T-cell (primary cell): ENCODE results near the gene FCAMR. TPM values are rescaled to one million over a fixed set of nuclear protein-coding genes. Genes with fewer than 3 reads are reported as not detected.

ENCODE experiments used
- ATAC-seq, 4 experiments: fragments of 200-7000 bp in 3 of 4; fragments of 150-1000 bp in 1 of 4; cut with Tn5 transposase; replicated peaks in 1 of 4; 1 replicate in 3 of 4; 2 replicates in 1 of 4; pipeline ENCODE4 v1.10.0; 2021; ENCODE audit warnings: moderate library complexity in 3 of 4, mild to moderate bottlenecking in 2 of 4, moderate number of reproducible peaks in 1 of 4
- CTCF ChIA-PET, 2 donors: fragments of 300-600 bp; sonication (Branson Sonifier 250); formaldehyde crosslinking; loops; one replicate each; lab custom pipeline; 2022; ENCODE audit warnings: antibody characterized with exemption in 2 of 2; lab: Charles Lee
- POLR2A ChIA-PET, 2 donors: fragments of 300-600 bp; sonication (Branson Sonifier 250); formaldehyde crosslinking; loops; one replicate each; lab custom pipeline; 2022; ENCODE audit warnings: antibody characterized with exemption in 2 of 2; lab: Charles Lee
- DNase-seq, 35 experiments: peaks; one replicate each; pipeline versions ENCODE4 v3.0.0 to v3.0.0-alpha.2; 2013 to 2023
- H3K27ac ChIP-seq: one replicate; pipeline ENCODE4 v1.5.1; 2013; ENCODE audit warnings: low read length
- H3K27me3 ChIP-seq, 2 experiments: replicated peaks in 1 of 2; 1 replicate in 1 of 2; 2 replicates in 1 of 2; pipeline versions ENCODE4 v1.6.1 to v1.7.0; 2013; ENCODE audit warnings: low read length in 1 of 2, mixed read lengths in 1 of 2; ENCODE audit not compliant: control insufficient read depth in 2 of 2, insufficient read depth in 2 of 2; ENCODE audit errors: extremely low read depth in 1 of 2
- H3K36me3 ChIP-seq, 2 donors: 1 replicate in 1 of 2; 2 replicates in 1 of 2; pipeline versions ENCODE4 v1.6.1 to v1.7.0; 2013; ENCODE audit warnings: low read length in 1 of 2; ENCODE audit not compliant: control insufficient read depth in 2 of 2, insufficient read depth in 1 of 2; ENCODE audit errors: extremely low read depth in 1 of 2
- H3K4me1 ChIP-seq, 2 experiments: 1 replicate in 1 of 2; 2 replicates in 1 of 2; pipeline versions ENCODE4 v1.6.1 to v1.7.0; 2013; ENCODE audit warnings: low read length in 2 of 2, mixed read lengths in 1 of 2; ENCODE audit not compliant: insufficient read depth in 2 of 2, control insufficient read depth in 1 of 2; ENCODE audit errors: extremely low read depth in 1 of 2
- H3K4me3 ChIP-seq, 2 donors: 1 replicate in 1 of 2; 2 replicates in 1 of 2; pipeline versions ENCODE4 v1.5.1 to v1.7.0; 2013; ENCODE audit warnings: mild to moderate bottlenecking in 2 of 2, low read length in 1 of 2, moderate library complexity in 1 of 2; ENCODE audit not compliant: control insufficient read depth in 1 of 2; ENCODE audit errors: extremely low read depth in 1 of 2
- H3K9me3 ChIP-seq: 2 replicates; pipeline ENCODE4 v1.7.0; 2013
- H3K27ac Mint-ChIP-seq, 2 donors: one replicate each; pipeline ENCODE4 v1.8.0; 2020 to 2021; ENCODE audit warnings: mild to moderate bottlenecking in 2 of 2, mixed read lengths in 2 of 2
- H3K27me3 Mint-ChIP-seq, 2 donors: one replicate each; pipeline ENCODE4 v1.8.0; 2021 to 2022; ENCODE audit warnings: mixed read lengths in 2 of 2
- H3K36me3 Mint-ChIP-seq: one replicate; pipeline ENCODE4 v1.8.0; 2021; ENCODE audit warnings: mixed read lengths
- H3K4me1 Mint-ChIP-seq, 3 donors: one replicate each; pipeline ENCODE4 v1.8.0; 2020 to 2022; ENCODE audit warnings: mixed read lengths in 3 of 3, mild to moderate bottlenecking in 1 of 3
- H3K4me3 Mint-ChIP-seq, 3 donors: one replicate each; pipeline ENCODE4 v1.8.0; 2020 to 2022; ENCODE audit warnings: mild to moderate bottlenecking in 3 of 3, mixed read lengths in 3 of 3, moderate library complexity in 3 of 3
- H3K9me3 Mint-ChIP-seq, 3 donors: one replicate each; pipeline ENCODE4 v1.8.0; 2020 to 2022; ENCODE audit warnings: mixed read lengths in 3 of 3
- WGBS: methylation state at CpG from one replicate; pipeline ENCODE4 v1.1.5; 2013; ENCODE audit warnings: missing lambda C conversion rate; ENCODE audit not compliant: insufficient coverage; 5-methylcytosine and 5-hydroxymethylcytosine counted together
- total RNA-seq, 35 experiments: library from RNA in 6 of 35; stranded (reverse) in 6 of 35; fragments of 120-200 nt in 1 of 35; gene quantifications; one replicate each; pipeline versions ENCODE4 v1.2.1 to v1.2.4 and lab custom pipeline; 2013 to 2026

The FCAMR gene
- total RNA-seq, 5 donors from 2014 or later (not counting 1 experiment from before 2014, with no cell fraction given): not detected

DNA sequence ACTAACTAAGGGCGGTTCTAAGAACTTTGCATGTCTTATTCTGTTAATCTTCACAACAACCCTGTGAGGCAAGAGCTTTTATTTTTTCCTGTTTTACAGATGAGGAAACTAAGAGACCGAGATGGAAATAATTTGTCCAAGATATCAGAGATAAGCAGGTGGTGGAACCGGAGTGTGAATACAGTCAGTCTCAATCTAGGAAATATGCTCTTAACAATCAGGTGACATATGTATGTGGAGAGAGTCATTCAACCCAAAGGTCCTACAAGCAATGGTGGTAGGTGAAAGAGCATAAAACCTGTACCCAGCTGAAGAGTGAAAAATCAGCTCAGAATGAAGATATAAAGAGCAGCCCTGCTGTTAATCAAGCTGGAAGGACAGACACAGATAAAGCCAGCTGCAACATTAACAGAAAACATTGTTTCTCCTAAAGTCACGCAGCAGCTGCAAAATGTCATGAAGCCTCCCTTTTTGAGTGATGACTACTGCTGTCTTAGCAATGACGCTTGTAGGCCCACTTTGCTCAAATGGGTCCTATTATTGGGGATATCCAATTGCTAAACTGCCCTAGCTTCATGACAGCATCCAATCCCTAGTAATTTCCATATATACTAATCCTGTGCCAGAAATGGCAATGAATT is 30.5 kb upstream of the FCAMR start:
- WGBS: 56% methylated on average over 4 of the region's 5 CpGs
- no peaks in the 10 kb centered on the region for H3K36me3 Mint-ChIP-seq
- Histone ChIP-seq H3K27me3 (no peaks in the 10 kb centered on the region), H3K36me3 (no peaks in the 10 kb centered on the region), H3K4me1 (no peaks in the 10 kb centered on the region), H3K4me3 (no peak overlapping the region), H3K27ac (no peak overlapping the region), H3K9me3 (no peaks in the 10 kb centered on the region)
- H3K4me1 Mint-ChIP-seq: peaks cover 1 to 6% (median 2%) of the 10 kb centered on the region in 3 donors
- no peak for ATAC-seq
- H3K4me3 Mint-ChIP-seq: no peak overlapping the region
- H3K9me3 Mint-ChIP-seq: no peaks in the 10 kb centered on the region
- ChIA-PET CTCF (interaction anchor here in 1 of 2 donors (1.2 kb wide), 1 partner anchor 10 kb away, joined by 4 read pairs; no protein-coding TSS in a partner anchor), POLR2A (no interaction called here)
- DNase-seq: no peak
- H3K27me3 Mint-ChIP-seq: peaks cover 3 to 6% of the 10 kb centered on the region in 2 donors
- no peak overlapping the region for H3K27ac Mint-ChIP-seq

DNA sequence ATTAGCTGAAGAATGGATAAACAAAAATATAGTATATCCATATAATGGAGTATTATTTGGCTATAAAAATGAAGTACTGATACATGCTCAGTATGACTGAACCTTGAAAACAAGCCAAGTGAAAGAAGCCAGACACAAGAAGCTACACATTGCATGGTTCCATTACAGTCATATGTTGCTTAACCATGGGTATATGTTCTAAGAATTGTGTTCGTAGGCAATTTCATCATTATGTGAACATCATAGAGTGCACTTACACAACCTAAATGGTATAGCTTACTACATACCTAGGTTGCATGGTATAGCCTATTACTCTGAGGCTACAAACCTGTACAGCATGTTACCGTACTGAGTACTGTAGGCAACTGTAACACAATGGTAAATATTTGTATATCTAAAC is 28.6 kb upstream of the FCAMR start:
- no peaks in the 10 kb centered on the region for H3K36me3 Mint-ChIP-seq
- ChIA-PET CTCF (interaction anchor here in 1 of 2 donors (0.6 kb wide), 1 partner anchor 113 kb away, joined by 3 read pairs; no protein-coding TSS in a partner anchor), POLR2A (no interaction called here)
- DNase-seq (no peak), ATAC-seq (no peak)
- H3K27ac Mint-ChIP-seq: no peak overlapping the region
- H3K4me1 Mint-ChIP-seq: no peaks in the 10 kb centered on the region
- H3K27me3 ChIP-seq: peaks cover 0 to 4% of the 10 kb centered on the region in 2 experiments
- H3K9me3 ChIP-seq: no peaks in the 10 kb centered on the region
- H3K4me3 Mint-ChIP-seq: no peak overlapping the region
- H3K4me1 ChIP-seq: no peaks in the 10 kb centered on the region
- no peaks in the 10 kb centered on the region for H3K9me3 Mint-ChIP-seq
- no peak overlapping the region for H3K27ac ChIP-seq
- H3K27me3 Mint-ChIP-seq: peaks cover 3 to 7% of the 10 kb centered on the region in 2 donors
- WGBS: no CpG with 5 or more reads among the region's 2 CpGs
- no peak overlapping the region for H3K4me3 ChIP-seq
- no peaks in the 10 kb centered on the region for H3K36me3 ChIP-seq

DNA sequence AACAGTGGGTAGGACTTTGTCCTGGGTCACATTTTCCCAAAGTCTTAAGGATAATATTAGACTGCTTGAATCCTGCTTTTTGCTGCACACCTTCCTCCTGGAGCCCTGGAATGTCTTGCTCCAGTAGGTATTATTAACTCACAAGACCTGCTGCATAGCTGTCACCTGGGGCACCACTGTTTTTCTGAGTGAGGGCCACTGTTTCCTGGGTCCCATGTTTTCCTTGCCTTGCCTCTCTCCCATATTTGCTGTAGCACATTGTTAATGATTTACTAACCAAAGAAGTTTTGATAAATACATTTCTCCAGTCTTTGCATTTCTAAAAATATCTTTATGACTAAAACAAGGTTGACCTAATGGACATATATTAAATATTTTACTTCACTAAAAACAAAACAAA is 22.5 kb upstream of the FCAMR start:
- Histone ChIP-seq H3K36me3 (no peaks in the 10 kb centered on the region), H3K27ac (no peak overlapping the region), H3K4me3 (no peak overlapping the region), H3K9me3 (no peaks in the 10 kb centered on the region), H3K4me1 (no peaks in the 10 kb centered on the region), H3K27me3 (peaks cover 0 to 13% of the 10 kb centered on the region in 2 experiments)
- ATAC-seq: no peak
- ChIA-PET CTCF (no interaction called here), POLR2A (no interaction called here)
- no peaks in the 10 kb centered on the region for H3K4me1 Mint-ChIP-seq
- no peak overlapping the region for H3K27ac Mint-ChIP-seq
- no peak overlapping the region for H3K4me3 Mint-ChIP-seq
- H3K36me3 Mint-ChIP-seq: no peaks in the 10 kb centered on the region
- no peaks in the 10 kb centered on the region for H3K9me3 Mint-ChIP-seq
- DNase-seq: no peak
- peaks cover 24 to 27% of the 10 kb centered on the region in 2 donors for H3K27me3 Mint-ChIP-seq

DNA sequence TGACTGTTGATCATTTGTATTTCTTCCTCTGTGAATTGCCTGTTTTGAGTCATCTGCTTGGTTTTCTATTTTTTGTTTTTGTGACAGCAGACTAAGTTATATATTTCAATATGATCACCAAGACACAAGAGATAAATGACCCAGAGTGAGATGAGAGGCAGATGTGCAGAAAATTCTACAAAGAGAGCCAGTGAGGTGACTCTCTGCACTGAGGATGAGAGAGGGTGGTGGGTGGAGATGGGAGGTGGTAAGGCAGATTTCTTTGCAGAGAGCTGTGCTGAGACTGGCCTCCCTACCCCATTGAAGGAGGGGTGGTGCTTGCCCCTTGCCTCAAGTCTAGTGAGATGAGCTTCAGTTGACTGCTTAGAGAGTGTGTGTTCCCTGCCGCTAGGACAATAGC is 17.6 kb upstream of the FCAMR start:
- ChIA-PET CTCF (interaction anchor here in 1 of 2 donors (0.6 kb wide), 1 partner anchor 23 kb away, joined by 4 read pairs; no protein-coding TSS in a partner anchor), POLR2A (no interaction called here)
- H3K36me3 ChIP-seq: no peaks in the 10 kb centered on the region
- no peak for ATAC-seq
- WGBS: 100% methylated on average over 1 of the region's 1 CpG
- no peaks in the 10 kb centered on the region for H3K4me1 Mint-ChIP-seq
- no peaks in the 10 kb centered on the region for H3K9me3 Mint-ChIP-seq
- no peaks in the 10 kb centered on the region for H3K36me3 Mint-ChIP-seq
- H3K4me3 Mint-ChIP-seq: no peak overlapping the region
- no peak overlapping the region for H3K27ac Mint-ChIP-seq
- no peak overlapping the region for H3K27ac ChIP-seq
- H3K27me3 Mint-ChIP-seq: peaks cover 37 to 43% of the 10 kb centered on the region in 2 donors
- H3K4me1 ChIP-seq: no peaks in the 10 kb centered on the region
- H3K9me3 ChIP-seq: no peaks in the 10 kb centered on the region
- H3K27me3 ChIP-seq: peaks cover 0 to 15% of the 10 kb centered on the region in 2 experiments
- no peak for DNase-seq
- no peak overlapping the region for H3K4me3 ChIP-seq

DNA sequence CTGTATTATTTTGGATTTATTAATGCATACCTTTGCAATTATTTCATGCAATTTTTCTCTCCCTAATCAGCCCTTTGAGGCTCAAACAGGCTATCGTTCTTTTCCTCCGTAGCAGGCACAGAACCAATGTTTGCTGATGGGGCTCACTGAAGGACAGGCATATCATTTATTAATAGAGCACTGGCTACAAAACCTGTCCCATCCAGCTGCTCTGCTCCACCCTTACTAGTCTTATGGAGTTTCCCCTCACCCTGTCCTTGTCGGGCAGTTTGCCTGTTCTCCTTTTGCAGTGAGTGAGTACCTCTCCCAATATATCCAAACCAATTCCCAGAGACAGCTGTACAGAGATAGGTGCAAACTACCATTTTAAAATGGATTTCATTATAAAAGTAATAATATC is 16.6 kb upstream of the FCAMR start:
- no peaks in the 10 kb centered on the region for H3K36me3 ChIP-seq
- ChIA-PET POLR2A (no interaction called here), CTCF (no interaction called here)
- no peaks in the 10 kb centered on the region for H3K36me3 Mint-ChIP-seq
- H3K27ac Mint-ChIP-seq: no peak overlapping the region
- peaks cover 0 to 11% of the 10 kb centered on the region in 2 experiments for H3K27me3 ChIP-seq
- H3K4me1 Mint-ChIP-seq: no peaks in the 10 kb centered on the region
- H3K9me3 ChIP-seq: no peaks in the 10 kb centered on the region
- H3K9me3 Mint-ChIP-seq: no peaks in the 10 kb centered on the region
- no peak for ATAC-seq
- no peak overlapping the region for H3K27ac ChIP-seq
- WGBS: 100% methylated on average over 2 of the region's 3 CpGs
- H3K27me3 Mint-ChIP-seq: peaks cover 31 to 34% of the 10 kb centered on the region in 2 donors
- H3K4me3 Mint-ChIP-seq: no peak overlapping the region
- DNase-seq: no peak
- H3K4me1 ChIP-seq: no peaks in the 10 kb centered on the region
- H3K4me3 ChIP-seq: no peak overlapping the region

GRCh38 chr1:206986402-206986801 is 16.1 kb upstream of the FCAMR start:
- Mint-ChIP-seq H3K4me1 (no peaks in the 10 kb centered on the region), H3K4me3 (no peak overlapping the region), H3K27ac (no peak overlapping the region), H3K27me3 (peaks cover 28 to 31% of the 10 kb centered on the region in 2 donors), H3K36me3 (no peaks in the 10 kb centered on the region), H3K9me3 (no peaks in the 10 kb centered on the region)
- H3K4me1 ChIP-seq: no peaks in the 10 kb centered on the region
- H3K4me3 ChIP-seq: no peak overlapping the region
- no peak for DNase-seq
- H3K27ac ChIP-seq: no peak overlapping the region
- POLR2A ChIA-PET: no interaction called here
- H3K36me3 ChIP-seq: no peaks in the 10 kb centered on the region
- WGBS: no CpG with 5 or more reads among the region's 3 CpGs
- no peaks in the 10 kb centered on the region for H3K9me3 ChIP-seq
- CTCF ChIA-PET: interaction anchor here (0.8 to 1.1 kb wide), 4 partner anchors 10 to 329 kb away, joined by 3 to 4 read pairs (median 4); no protein-coding TSS in a partner anchor
- H3K27me3 ChIP-seq: peaks cover 0 to 10% of the 10 kb centered on the region in 2 experiments
- no peak for ATAC-seq
